ENCODE measurements around the gene ZNF536. TPM values are rescaled to one million over a fixed set of nuclear protein-coding genes. Genes with fewer than 3 reads are reported as not detected.

ZNF536 gene
- total and polyA plus RNA-seq, 7 experiments from 2014 or later, result not detected

- Histone ChIP-seq H3K27ac (ENCODE audit: low read depth, low read length) (no peak overlapping the region), H3K36me3 (ENCODE audit: control insufficient read depth in 2 of 3, insufficient read depth in 3 of 3, low read length in 3 of 3) (no peaks in the 10 kb centered on the region), H3K9me3 (ENCODE audit: control insufficient read depth in 2 of 3, low read length in 3 of 3) (no peaks in the 10 kb centered on the region), H3K4me1 (ENCODE audit: control insufficient read depth in 2 of 2, insufficient read depth in 2 of 2, low read length in 2 of 2) (no peaks in the 10 kb centered on the region), H3K27me3 (ENCODE audit: control insufficient read depth in 2 of 2, insufficient read depth in 2 of 2, low read length in 2 of 2) (no peaks in the 10 kb centered on the region), H3K4me3 (ENCODE audit: low read length) (no peak overlapping the region)
- no peak overlapping the region for H3K4me3 Mint-ChIP-seq
- peaks cover 0 to 2% (median 0%) of the 10 kb centered on the region in 11 donors for H3K9me3 Mint-ChIP-seq
- ChIA-PET CTCF (no interaction called here), POLR2A (no interaction called here)
- peaks cover 0 to 10% (median 6%) of the 10 kb centered on the region in 5 donors for H3K27me3 Mint-ChIP-seq
- intact Hi-C loops (cut with micrococcal nuclease), result no loop called here
- no peaks in the 10 kb centered on the region for H3K36me3 Mint-ChIP-seq
- no peak overlapping the region for H3K27ac Mint-ChIP-seq
- no peak for ATAC-seq
- H3K4me1 Mint-ChIP-seq, result no peaks in the 10 kb centered on the region
- DNase-seq, result no peak
Measured at GRCh38 chr19:30539315-30539714, 167.1 kb downstream of the ZNF536 start.

GRCh38 chr19:30539981-30540380 lies 167.8 kb downstream of the ZNF536 start:
- Histone ChIP-seq H3K27me3 (ENCODE audit: control insufficient read depth in 2 of 2, insufficient read depth in 2 of 2, low read length in 2 of 2) (no peaks in the 10 kb centered on the region), H3K4me3 (ENCODE audit: low read length) (no peak overlapping the region), H3K27ac (ENCODE audit: low read depth, low read length) (no peak overlapping the region), H3K36me3 (ENCODE audit: control insufficient read depth in 2 of 3, insufficient read depth in 3 of 3, low read length in 3 of 3) (no peaks in the 10 kb centered on the region), H3K9me3 (ENCODE audit: control insufficient read depth in 2 of 3, low read length in 3 of 3) (no peaks in the 10 kb centered on the region), H3K4me1 (ENCODE audit: control insufficient read depth in 2 of 2, insufficient read depth in 2 of 2, low read length in 2 of 2) (no peaks in the 10 kb centered on the region)
- no peak for DNase-seq
- CTCF ChIA-PET, result no interaction called here
- no peak for ATAC-seq
- no peak overlapping the region for H3K27ac Mint-ChIP-seq
- no peak overlapping the region for H3K4me3 Mint-ChIP-seq
- peaks cover 0 to 2% (median 0%) of the 10 kb centered on the region in 11 donors for H3K9me3 Mint-ChIP-seq
- intact Hi-C loops (cut with micrococcal nuclease), result no loop called here
- POLR2A ChIA-PET, result no interaction called here
- H3K36me3 Mint-ChIP-seq, result no peaks in the 10 kb centered on the region
- no peaks in the 10 kb centered on the region for H3K4me1 Mint-ChIP-seq
- H3K27me3 Mint-ChIP-seq, result peaks cover 0 to 10% (median 6%) of the 10 kb centered on the region in 5 donors

GRCh38 chr19:30540761-30541160 lies 168.6 kb downstream of the ZNF536 start:
- Mint-ChIP-seq H3K9me3 (peaks cover 0 to 2% (median 0%) of the 10 kb centered on the region in 11 donors), H3K27ac (no peak overlapping the region), H3K27me3 (peaks cover 0 to 10% (median 6%) of the 10 kb centered on the region in 5 donors), H3K4me3 (no peak overlapping the region), H3K4me1 (no peaks in the 10 kb centered on the region), H3K36me3 (no peaks in the 10 kb centered on the region)
- Histone ChIP-seq H3K27ac (ENCODE audit: low read depth, low read length) (no peak overlapping the region), H3K9me3 (ENCODE audit: control insufficient read depth in 2 of 3, low read length in 3 of 3) (no peaks in the 10 kb centered on the region), H3K4me3 (ENCODE audit: low read length) (no peak overlapping the region), H3K27me3 (ENCODE audit: control insufficient read depth in 2 of 2, insufficient read depth in 2 of 2, low read length in 2 of 2) (no peaks in the 10 kb centered on the region), H3K4me1 (ENCODE audit: control insufficient read depth in 2 of 2, insufficient read depth in 2 of 2, low read length in 2 of 2) (no peaks in the 10 kb centered on the region), H3K36me3 (ENCODE audit: control insufficient read depth in 2 of 3, insufficient read depth in 3 of 3, low read length in 3 of 3) (no peaks in the 10 kb centered on the region)
- ATAC-seq (no peak), DNase-seq (no peak)
- intact Hi-C loops (cut with micrococcal nuclease), result no loop called here
- POLR2A ChIA-PET, result no interaction called here
- CTCF ChIA-PET, result no interaction called here

- no peak overlapping the region for H3K27ac Mint-ChIP-seq
- H3K9me3 Mint-ChIP-seq, result peaks cover 0 to 2% (median 0%) of the 10 kb centered on the region in 11 donors
- ChIA-PET POLR2A (interaction anchor here (0.6 kb wide), 1 partner anchor 223 kb away, joined by 3 read pairs; no protein-coding TSS in a partner anchor), CTCF (no interaction called here)
- Histone ChIP-seq H3K27me3 (ENCODE audit: control insufficient read depth in 2 of 2, insufficient read depth in 2 of 2, low read length in 2 of 2) (no peaks in the 10 kb centered on the region), H3K27ac (ENCODE audit: low read depth, low read length) (no peak overlapping the region), H3K36me3 (ENCODE audit: control insufficient read depth in 2 of 3, insufficient read depth in 3 of 3, low read length in 3 of 3) (no peaks in the 10 kb centered on the region), H3K4me1 (ENCODE audit: control insufficient read depth in 2 of 2, insufficient read depth in 2 of 2, low read length in 2 of 2) (no peaks in the 10 kb centered on the region), H3K9me3 (ENCODE audit: control insufficient read depth in 2 of 3, low read length in 3 of 3) (no peaks in the 10 kb centered on the region), H3K4me3 (ENCODE audit: low read length) (no peak overlapping the region)
- peaks cover 0 to 6% (median 6%) of the 10 kb centered on the region in 5 donors for H3K27me3 Mint-ChIP-seq
- no peaks in the 10 kb centered on the region for H3K36me3 Mint-ChIP-seq
- DNase-seq (no peak), ATAC-seq (no peak)
- H3K4me3 Mint-ChIP-seq, result no peak overlapping the region
- intact Hi-C loops (cut with micrococcal nuclease), result no loop called here
- no peaks in the 10 kb centered on the region for H3K4me1 Mint-ChIP-seq
Measured at GRCh38 chr19:30541575-30541974, 169.4 kb downstream of the ZNF536 start.

- no peaks in the 10 kb centered on the region for H3K4me1 Mint-ChIP-seq
- Histone ChIP-seq H3K27me3 (ENCODE audit: control insufficient read depth in 2 of 2, insufficient read depth in 2 of 2, low read length in 2 of 2) (no peaks in the 10 kb centered on the region), H3K4me3 (ENCODE audit: low read length) (no peak overlapping the region), H3K36me3 (ENCODE audit: control insufficient read depth in 2 of 3, insufficient read depth in 3 of 3, low read length in 3 of 3) (no peaks in the 10 kb centered on the region), H3K9me3 (ENCODE audit: control insufficient read depth in 2 of 3, low read length in 3 of 3) (no peaks in the 10 kb centered on the region), H3K4me1 (ENCODE audit: control insufficient read depth in 2 of 2, insufficient read depth in 2 of 2, low read length in 2 of 2) (no peaks in the 10 kb centered on the region), H3K27ac (ENCODE audit: low read depth, low read length) (no peak overlapping the region)
- H3K27ac Mint-ChIP-seq, result no peak overlapping the region
- peaks cover 0 to 2% (median 0%) of the 10 kb centered on the region in 11 donors for H3K9me3 Mint-ChIP-seq
- H3K4me3 Mint-ChIP-seq, result no peak overlapping the region
- ChIA-PET POLR2A (no interaction called here), CTCF (no interaction called here)
- intact Hi-C loops (cut with micrococcal nuclease), result no loop called here
- no peaks in the 10 kb centered on the region for H3K36me3 Mint-ChIP-seq
- no peak for ATAC-seq
- DNase-seq, result no peak
- peaks cover 0 to 11% (median 6%) of the 10 kb centered on the region in 5 donors for H3K27me3 Mint-ChIP-seq
Measured at GRCh38 chr19:30543243-30543945, 171.2 kb downstream of the ZNF536 start.

GRCh38 chr19:30545752-30546151 lies 173.6 kb downstream of the ZNF536 start:
- Histone ChIP-seq H3K4me3 (ENCODE audit: low read length) (no peak overlapping the region), H3K9me3 (ENCODE audit: control insufficient read depth in 2 of 3, low read length in 3 of 3) (no peaks in the 10 kb centered on the region), H3K4me1 (ENCODE audit: control insufficient read depth in 2 of 2, insufficient read depth in 2 of 2, low read length in 2 of 2) (no peaks in the 10 kb centered on the region), H3K27ac (ENCODE audit: low read depth, low read length) (no peak overlapping the region), H3K27me3 (ENCODE audit: control insufficient read depth in 2 of 2, insufficient read depth in 2 of 2, low read length in 2 of 2) (no peaks in the 10 kb centered on the region), H3K36me3 (ENCODE audit: control insufficient read depth in 2 of 3, insufficient read depth in 3 of 3, low read length in 3 of 3) (no peaks in the 10 kb centered on the region)
- H3K36me3 Mint-ChIP-seq, result no peaks in the 10 kb centered on the region
- H3K27ac Mint-ChIP-seq, result no peak overlapping the region
- CTCF ChIA-PET, result no interaction called here
- no peak overlapping the region for H3K4me3 Mint-ChIP-seq
- H3K9me3 Mint-ChIP-seq, result peaks cover 0 to 1% (median 0%) of the 10 kb centered on the region in 11 donors
- no peak for ATAC-seq
- intact Hi-C loops (cut with micrococcal nuclease), result no loop called here
- H3K4me1 Mint-ChIP-seq, result peaks cover 0 to 5% (median 0%) of the 10 kb centered on the region in 7 donors
- POLR2A ChIA-PET, result no interaction called here
- peaks cover 0 to 6% (median 6%) of the 10 kb centered on the region in 5 donors for H3K27me3 Mint-ChIP-seq
- no peak for DNase-seq

- ChIA-PET POLR2A (no interaction called here), CTCF (no interaction called here)
- no peak for ATAC-seq
- Mint-ChIP-seq H3K27ac (no peak overlapping the region), H3K9me3 (peaks cover 0 to 1% (median 0%) of the 10 kb centered on the region in 11 donors), H3K4me3 (no peak overlapping the region), H3K27me3 (peaks cover 0 to 6% (median 5%) of the 10 kb centered on the region in 5 donors), H3K36me3 (no peaks in the 10 kb centered on the region), H3K4me1 (peaks cover 0 to 5% (median 0%) of the 10 kb centered on the region in 7 donors)
- intact Hi-C loops (cut with micrococcal nuclease), result no loop called here
- no peak overlapping the region for H3K27ac ChIP-seq (ENCODE audit: low read depth, low read length)
- H3K4me1 ChIP-seq (ENCODE audit: control insufficient read depth in 2 of 2, insufficient read depth in 2 of 2, low read length in 2 of 2), result no peaks in the 10 kb centered on the region
- H3K27me3 ChIP-seq (ENCODE audit: control insufficient read depth in 2 of 2, insufficient read depth in 2 of 2, low read length in 2 of 2), result no peaks in the 10 kb centered on the region
- no peak overlapping the region for H3K4me3 ChIP-seq (ENCODE audit: low read length)
- no peaks in the 10 kb centered on the region for H3K9me3 ChIP-seq (ENCODE audit: control insufficient read depth in 2 of 3, low read length in 3 of 3)
- DNase-seq, result no peak
- H3K36me3 ChIP-seq (ENCODE audit: control insufficient read depth in 2 of 3, insufficient read depth in 3 of 3, low read length in 3 of 3), result no peaks in the 10 kb centered on the region
Measured at GRCh38 chr19:30546332-30546731, 174.1 kb downstream of the ZNF536 start.
